DOHH2 (cell line): ENCODE data around the gene TLX3.

Source experiments
- CTCF ChIP-seq: fragments of 200-600 bp; sonication (generic); IDR thresholded peaks from one replicate; pipeline ENCODE4 v1.5.1; 2014; ENCODE audit warnings: antibody characterized with exemption, mild to moderate bottlenecking, low read depth, low read length; ENCODE audit not compliant: poor library complexity, severe bottlenecking
- EZH2phosphoT487 ChIP-seq: fragments of 200-600 bp; sonication (generic); IDR thresholded peaks from 2 replicates; pipeline ENCODE4 v1.6.1; 2017; ENCODE audit warnings: borderline replicate concordance, mild to moderate bottlenecking, antibody characterized with exemption, low read length, moderate library complexity, mixed read lengths

DNA sequence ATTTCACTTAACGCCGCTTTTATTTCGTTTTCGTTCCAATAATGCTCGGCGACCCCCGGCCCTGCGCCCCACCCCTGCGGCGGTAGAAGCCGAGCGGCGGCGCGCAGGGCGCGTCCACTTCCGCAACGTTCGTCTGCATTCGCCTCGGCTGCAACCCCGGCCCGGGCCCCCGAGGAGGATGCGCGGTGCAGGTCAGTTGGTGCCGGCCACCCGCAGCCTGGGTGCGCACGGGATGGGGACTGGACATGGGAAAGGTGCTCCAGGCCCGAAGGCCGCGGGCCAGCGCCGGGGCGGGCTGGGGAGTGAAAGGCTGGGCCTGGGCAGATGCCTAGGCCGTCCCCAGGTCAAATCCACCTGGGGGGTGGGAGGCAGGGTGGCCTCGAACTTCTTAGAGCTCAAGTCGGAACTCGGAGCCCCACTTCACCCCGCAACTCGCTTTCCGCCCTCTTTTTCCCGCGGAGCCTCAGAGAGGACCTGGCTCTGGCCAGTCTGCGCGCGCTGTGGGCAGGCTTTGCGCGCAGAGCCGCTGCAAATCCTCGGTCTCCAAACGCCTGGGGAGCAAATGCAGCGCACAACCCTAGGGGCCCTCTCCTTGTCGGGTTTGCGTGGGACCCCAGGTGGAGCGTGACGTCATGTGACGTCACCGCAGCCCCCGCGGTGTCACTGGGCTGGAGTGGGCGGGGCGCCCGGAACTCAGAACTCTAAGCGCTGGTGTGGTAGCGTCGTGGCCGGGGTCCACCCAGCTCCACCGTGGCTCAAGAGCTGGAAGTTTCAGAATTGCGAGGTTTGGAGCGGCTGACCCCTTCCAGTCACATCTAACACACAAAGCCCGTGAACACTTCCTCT, 3.3 kb downstream of the TLX3 start:
- TF ChIP-seq EZH2phosphoT487 = no peak
- TF ChIP-seq CTCF = no peak
